GM12872 (cell line): ENCODE results near the gene OOSP1.

Experiments
- TF ChIP-seq, protein P1 (sequence below): IDR thresholded peaks from 3 replicates; pipeline ENCODE4 v1.5.1; 2011; ENCODE audit warnings: low read depth, mild to moderate bottlenecking, low read length, moderate library complexity; ENCODE audit not compliant: insufficient read depth

Gene OOSP1, protein sequence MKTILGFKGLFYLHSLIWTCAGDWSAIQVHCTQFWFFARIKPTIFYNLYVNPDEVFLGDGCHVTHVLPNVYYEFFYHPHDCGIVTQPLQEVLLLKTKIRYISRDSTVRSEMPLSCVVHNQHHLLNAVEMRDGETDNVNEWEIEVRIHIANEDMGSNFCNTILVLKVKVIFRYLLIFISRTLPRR

GRCh38 chr11:59938132-59938531 lies at the start of gene OOSP1:
Gene OOSP1 (plus strand): TSS chr11:59938432. CDS start chr11:59938455, 23 bp downstream.
- TF ChIP-seq, protein P1, sequence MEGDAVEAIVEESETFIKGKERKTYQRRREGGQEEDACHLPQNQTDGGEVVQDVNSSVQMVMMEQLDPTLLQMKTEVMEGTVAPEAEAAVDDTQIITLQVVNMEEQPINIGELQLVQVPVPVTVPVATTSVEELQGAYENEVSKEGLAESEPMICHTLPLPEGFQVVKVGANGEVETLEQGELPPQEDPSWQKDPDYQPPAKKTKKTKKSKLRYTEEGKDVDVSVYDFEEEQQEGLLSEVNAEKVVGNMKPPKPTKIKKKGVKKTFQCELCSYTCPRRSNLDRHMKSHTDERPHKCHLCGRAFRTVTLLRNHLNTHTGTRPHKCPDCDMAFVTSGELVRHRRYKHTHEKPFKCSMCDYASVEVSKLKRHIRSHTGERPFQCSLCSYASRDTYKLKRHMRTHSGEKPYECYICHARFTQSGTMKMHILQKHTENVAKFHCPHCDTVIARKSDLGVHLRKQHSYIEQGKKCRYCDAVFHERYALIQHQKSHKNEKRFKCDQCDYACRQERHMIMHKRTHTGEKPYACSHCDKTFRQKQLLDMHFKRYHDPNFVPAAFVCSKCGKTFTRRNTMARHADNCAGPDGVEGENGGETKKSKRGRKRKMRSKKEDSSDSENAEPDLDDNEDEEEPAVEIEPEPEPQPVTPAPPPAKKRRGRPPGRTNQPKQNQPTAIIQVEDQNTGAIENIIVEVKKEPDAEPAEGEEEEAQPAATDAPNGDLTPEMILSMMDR, result no peak

DNA sequence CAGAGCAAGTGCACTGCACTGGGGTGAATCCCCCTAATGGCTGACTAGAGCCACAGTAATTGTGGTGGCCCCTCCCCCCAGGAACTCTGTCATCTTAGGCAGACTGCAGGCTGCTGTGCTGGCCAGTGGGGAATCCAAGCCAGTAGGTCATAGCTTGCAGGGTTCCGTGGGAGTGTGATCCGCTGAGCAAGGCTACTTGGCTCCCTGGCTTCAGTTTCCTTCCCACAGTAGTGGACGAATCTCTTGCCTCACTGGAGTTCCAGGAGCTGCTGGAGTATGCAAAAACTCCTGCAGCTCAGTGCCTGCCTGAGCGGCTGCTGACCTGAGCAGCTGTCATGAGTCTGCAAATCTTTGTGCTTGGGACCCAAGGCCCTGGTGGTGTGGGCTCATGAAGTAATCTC lies 46.5 kb upstream of the OOSP1 start:
- TF ChIP-seq, protein P1, result no peak

GRCh38 chr11:59894616-59895015 lies 43.6 kb upstream of the OOSP1 start:
- TF ChIP-seq, protein P1, result no peak

- TF ChIP-seq, protein P1, result no peak
These were observed 40.2 kb upstream of the OOSP1 start for GRCh38 chr11:59898046-59898445.

DNA sequence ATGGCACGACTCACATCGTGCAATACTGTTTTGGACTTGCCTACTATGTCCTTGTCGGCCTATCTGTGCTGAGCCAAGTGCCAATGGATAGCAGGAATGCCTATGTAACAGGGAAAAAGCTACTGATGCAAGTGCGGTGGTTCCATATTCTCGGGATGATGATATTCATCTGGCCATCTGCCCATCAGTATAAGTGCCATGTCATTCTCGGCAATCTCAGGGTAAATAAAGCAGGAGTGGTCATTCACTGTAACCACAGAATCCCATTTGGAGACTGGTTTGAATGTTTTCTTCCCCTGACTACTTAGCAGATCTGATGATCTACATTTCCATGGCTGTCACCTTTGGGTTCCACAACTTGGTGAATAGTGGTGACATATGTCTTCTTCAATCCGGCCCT lies 39.6 kb upstream of the OOSP1 start:
- TF ChIP-seq, protein P1, result no peak

DNA sequence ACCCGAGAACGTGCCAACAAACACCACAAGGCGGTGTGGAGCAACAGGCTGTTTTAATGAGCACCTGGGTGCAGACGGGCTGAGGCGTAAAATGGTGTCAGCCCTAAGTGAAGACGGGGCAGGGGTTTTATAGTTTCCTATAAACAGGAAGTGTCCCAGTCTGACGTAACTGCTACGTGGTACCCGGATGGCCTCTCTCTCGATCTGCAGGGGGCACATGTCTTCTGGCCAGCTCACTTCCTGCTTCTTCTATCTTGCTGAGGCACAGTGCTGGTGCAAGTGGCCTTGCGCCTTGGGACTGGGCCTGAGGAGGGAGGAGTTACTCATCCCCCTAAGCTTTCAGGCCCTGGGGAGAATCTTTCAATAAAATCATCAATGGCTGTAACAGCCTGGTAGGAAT lies 38.7 kb upstream of the OOSP1 start:
- TF ChIP-seq, protein P1, result no peak

GRCh38 chr11:59900366-59901126 lies 37.7 kb upstream of the OOSP1 start:
- TF ChIP-seq, protein P1, result no peak
